SH-SY5Y (cell line): ENCODE results near the gene ATP8A1.

Experiments used
- GATA2 ChIP-seq: IDR thresholded peaks from 2 replicates; pipeline ENCODE4 v1.6.1; 2011; ENCODE audit warnings: mild to moderate bottlenecking, low read depth, low read length
- GATA3 ChIP-seq: IDR thresholded peaks from 2 replicates; pipeline ENCODE4 v1.6.1; 2011; ENCODE audit warnings: low read depth, mild to moderate bottlenecking, low read length, moderate library complexity

GRCh38 chr4:42554072-42554471, 102.8 kb downstream of the ATP8A1 start:
- TF ChIP-seq GATA3 (no peak), GATA2 (no peak)
